HG02981 (cell line): ENCODE results near the gene RBL2.

Source experiments
- ATAC-seq: cut with Tn5 transposase; IDR thresholded peaks from one replicate; pipeline ENCODE4 v1.9.1; 2021; ENCODE audit warnings: mild to moderate bottlenecking, moderate library complexity; ENCODE audit not compliant: unreplicated experiment

Gene RBL2

DNA sequence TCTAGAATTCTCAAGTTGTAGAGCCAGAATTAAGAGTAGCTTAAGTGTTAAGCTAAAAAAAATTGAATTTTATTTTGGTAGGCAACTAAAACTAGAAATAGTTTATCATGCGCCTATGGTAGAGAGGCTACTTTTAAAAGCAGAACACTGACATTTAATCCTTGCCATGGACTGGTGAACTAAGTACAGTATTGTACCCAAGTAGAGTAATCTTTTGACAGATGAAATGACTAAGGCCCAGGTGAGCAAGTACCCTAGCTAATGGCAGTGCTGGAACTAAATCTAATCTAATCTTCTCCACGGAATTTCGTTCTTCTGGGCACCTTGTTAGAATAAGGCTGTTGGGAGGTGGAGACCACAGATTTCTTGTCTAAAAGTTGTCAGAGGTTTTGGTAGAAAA lies 11.8 kb downstream of the RBL2 start:
- ATAC-seq, result no peak

DNA sequence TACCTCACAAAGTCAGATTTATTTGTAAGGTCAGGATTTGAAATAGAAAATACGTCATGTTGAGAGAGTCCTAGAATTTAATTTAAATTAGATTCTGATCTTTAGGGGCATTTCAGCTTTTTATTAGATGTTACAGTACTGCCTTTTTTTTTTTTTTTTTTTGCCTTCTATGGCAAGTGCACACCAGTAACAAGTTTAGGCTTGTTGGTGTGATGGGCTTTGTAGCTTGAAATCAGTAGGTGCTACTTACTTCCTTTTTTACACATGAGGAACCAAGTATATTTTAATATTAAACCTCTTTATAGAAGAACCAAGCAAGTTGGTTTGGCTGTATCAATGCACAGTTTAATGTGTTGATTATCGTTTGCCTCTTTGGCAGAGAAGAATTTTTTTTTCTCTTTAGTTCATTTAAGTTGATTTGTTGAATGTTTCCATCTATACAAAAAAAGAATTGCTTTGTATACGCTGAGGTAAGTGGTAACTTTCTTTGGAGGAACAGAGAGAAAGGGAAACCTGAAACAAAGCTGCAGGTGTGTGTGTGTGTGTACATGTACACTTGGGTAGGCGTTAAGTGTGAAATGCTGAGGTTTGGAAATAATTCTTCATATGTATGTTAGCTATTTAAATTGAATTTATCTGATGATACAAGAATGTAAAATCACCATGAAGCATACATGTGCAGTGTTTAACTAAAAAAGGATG lies 15.7 kb downstream of the RBL2 start:
- ATAC-seq, result no peak

DNA sequence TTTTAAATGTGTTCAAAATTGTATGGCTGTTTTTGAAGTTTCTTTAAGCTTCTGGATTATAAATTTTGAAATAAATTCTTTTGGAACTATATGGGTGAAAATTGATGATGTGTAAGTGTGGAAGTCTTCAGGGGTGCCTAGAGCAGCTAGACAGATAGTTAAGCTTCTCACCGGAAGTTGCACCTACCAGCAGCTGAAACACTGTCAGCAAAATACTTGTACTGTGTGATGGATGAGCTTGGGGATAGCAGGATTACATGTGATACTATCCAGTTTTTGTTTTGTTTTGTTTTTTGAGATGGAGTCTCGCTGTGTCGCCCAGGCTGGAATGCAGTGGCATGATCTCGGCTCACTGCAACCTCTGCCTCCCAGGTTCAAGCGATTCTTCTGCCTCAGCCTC lies 19.7 kb downstream of the RBL2 start:
- ATAC-seq, result no peak

DNA sequence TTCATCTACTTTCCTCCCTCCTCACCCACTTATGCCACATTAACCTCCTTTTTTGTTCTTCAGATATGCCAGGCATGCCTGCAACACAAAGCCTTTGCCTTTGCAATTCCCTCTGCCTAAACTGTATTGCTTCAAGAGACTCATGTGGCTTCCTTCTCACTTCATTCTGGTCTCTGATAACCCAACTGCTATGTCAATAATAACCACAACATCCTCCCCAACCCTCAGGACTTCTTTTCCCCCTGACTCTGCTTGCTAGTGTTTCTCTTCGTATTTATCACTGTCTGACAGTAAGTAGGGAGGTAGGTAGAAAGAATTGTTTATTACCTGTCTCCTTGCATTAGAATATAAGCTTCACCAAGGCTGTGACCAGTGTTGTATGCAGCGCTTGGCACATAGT lies 22.4 kb downstream of the RBL2 start:
- ATAC-seq, result no peak

DNA sequence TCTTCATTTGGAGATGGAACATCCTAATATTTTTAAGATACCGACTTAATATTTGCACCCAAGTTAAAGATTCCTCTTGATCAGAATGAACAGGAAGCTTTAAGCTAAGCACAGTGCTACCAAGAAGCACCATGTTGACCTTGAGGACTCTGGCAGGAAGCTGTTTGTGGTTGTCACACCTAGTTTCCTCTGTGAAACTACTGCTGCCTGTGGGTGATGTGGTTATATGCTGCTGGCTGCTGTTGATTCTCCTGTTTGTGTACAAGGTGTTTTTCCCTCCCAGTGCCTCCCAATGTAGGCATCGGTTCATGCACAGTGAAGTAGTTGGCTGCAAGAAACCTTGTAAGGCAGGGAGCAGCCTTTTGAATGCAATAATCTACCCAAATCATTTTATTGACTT lies 23.4 kb downstream of the RBL2 start:
- peak; percentile 100 for ATAC-seq

DNA sequence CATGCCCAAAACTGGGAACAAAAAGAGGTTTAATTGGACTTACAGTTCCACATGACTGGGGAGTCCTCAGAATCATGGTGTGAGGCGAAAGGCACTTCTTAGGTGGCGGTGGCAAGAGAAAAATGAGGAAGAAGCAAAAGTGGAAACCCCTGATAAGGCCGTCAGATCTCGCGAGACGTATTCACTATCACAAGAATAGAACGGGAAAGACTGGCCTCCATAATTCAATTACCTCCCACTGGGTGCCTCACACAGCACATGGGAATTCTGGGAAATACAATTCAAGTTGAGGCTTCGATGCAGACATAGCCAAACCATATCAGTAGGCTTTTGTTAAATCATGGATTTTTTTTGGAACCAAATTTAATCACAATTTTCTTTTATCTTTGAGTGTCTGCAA lies 24.4 kb downstream of the RBL2 start:
- no peak for ATAC-seq

DNA sequence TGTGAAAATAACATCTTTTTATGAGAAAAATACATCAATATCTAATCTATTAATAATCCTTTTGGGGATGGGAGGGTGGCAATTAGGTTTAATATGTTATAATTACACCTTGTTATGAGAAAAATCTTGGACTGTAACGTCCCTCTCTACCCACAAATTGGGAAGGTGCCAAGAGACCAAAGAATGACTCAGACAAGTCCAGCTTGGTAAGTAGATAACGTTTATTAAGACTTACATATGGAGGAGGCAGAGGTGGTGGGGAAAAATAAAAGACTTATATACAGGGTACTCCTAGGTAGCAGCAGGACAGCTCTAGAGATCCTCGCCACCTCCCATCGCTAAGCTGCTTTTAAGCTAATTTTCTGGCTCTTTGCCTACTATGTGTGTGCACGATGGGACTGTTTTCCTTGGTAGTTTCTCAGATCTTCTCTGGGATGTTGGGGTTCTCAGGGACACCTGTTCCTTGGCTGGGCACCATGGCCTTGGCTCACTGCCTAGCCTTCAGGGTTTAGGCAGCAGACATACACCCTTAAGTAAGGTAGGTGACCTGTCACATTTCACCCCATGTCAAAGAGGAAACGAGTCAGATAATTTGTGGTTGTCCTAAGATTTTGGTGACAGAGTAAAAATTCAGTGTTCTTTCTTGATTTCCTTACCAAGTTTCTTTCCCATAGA lies 31.5 kb downstream of the RBL2 start:
- ATAC-seq, result no peak

DNA sequence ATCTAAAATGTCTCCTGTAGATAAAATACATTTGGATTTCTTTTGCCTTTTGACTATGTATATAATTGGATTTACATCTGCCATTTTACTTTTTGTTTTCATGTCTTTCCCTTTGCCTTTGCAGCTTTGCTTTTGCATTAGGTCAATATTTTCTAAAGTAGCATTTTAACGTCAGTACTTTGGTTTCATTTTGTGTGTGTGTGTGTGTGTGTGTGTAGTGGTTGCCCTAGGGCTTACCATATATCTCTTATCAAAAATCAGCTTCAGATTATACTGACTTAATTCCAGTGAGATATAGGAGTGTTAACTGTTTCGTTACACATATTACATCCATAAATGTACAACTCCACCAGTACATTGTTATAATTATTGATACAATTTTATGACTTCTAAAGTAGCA lies 42.6 kb downstream of the RBL2 start:
- ATAC-seq, result no peak

DNA sequence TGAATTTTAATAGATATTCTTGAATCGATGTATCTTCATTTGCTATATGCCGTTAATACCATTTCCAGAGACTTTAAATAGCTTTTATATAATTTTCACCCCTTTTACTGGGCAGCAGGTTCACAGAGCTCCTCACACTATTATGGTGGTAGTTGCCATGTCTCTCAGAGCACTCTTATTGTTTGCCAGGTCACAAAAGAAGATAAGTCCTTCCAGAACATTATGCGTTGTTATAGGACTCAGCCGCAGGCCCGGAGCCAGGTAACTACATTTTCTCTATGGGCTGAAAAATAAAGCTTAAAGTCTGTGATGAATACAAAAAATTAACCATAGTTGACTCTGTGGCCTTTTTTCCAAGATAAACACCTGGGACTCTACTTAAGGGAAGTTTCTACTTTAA lies 44.7 kb downstream of the RBL2 start:
- no peak for ATAC-seq

DNA sequence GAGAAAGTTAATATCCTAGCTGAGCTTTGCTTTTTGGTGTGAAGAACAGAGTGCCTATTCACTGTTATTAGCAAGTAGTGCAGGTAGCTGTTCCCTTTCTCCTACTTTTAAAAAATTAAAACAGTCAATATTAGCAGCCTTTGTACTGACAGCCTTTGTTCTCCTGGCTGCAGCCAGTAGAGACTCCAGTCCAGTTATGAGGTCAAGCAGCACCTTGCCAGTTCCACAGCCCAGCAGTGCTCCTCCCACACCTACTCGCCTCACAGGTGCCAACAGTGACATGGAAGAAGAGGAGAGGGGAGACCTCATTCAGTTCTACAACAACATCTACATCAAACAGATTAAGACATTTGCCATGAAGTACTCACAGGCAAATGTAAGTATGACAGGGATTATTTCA lies 46.1 kb downstream of the RBL2 start:
- ATAC-seq, result no peak

DNA sequence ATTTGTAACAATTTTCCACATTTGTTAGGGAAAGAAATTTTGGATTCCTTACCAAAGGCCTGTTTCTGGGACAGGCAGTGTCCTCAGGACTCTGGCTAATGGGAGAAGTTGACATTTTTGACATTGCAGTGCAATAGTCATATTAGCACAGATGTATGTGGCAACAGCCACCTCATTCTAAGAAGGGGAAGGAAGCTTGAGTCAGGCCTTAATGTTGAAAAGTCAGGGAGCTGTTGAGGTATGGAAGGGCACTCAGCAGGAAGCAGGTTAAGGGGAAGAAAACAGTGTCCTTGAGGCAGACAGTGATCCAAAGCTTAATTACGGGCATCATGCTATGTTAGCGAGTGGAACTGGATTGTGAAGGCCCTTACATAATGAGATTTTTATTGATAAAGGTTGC lies 47.9 kb downstream of the RBL2 start:
- no peak for ATAC-seq

DNA sequence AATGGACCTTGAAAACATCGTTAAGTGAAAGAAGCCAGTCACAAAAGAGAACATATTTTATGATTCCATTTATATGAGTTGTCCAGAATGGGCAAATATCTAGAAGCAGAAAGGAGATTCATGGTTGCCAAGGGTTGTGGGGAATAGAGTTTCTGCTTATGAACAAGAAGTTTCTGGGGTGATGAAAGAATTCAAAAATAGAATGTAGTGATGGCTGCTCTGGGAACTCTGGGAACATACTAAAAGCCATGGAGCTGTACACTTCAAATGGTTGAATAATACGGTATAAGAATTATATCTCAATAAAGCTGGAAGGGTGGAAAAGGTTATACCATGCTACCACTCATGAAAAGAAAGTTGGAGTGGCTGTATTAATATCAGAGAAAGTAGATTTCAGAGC lies 50.3 kb downstream of the RBL2 start:
- no peak for ATAC-seq

DNA sequence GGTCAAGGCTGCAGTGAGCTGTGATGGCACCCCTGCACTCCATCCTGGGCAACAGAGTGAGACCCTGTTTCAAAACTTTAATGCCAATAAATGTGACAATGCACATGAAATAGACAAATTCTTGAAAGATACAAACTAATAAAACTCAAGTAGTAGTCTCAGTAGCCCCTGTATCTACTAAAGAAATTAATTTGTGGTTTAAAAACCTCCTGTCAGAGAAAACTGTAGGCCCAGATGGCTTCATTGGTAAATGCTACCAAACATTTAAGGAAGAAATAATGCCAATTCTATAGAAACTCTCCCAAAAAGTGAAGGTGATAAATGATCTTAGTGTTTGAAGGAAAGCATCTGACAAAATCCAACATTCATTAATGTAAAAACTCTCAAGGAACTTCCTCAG lies 52.0 kb downstream of the RBL2 start:
- no peak for ATAC-seq

DNA sequence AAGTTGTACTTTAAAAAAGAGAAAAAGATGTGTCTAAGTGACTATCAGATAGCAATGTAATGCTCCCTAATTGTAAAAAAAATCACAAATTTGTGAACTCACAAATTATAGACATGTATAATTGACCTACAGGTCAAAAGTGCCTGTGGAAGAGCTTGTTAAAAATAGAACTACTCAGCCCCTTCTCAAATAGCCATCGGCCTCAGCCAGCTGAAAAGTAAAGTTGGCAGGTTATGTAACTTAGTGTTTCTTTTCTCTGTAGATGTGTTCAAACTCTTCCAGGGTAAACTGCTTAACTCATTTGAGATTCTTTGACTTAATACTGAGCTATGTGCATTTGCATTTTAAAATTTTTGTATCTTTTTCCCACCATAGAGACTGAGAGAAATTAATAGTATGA lies 55.5 kb downstream of the RBL2 start:
- no peak for ATAC-seq

DNA sequence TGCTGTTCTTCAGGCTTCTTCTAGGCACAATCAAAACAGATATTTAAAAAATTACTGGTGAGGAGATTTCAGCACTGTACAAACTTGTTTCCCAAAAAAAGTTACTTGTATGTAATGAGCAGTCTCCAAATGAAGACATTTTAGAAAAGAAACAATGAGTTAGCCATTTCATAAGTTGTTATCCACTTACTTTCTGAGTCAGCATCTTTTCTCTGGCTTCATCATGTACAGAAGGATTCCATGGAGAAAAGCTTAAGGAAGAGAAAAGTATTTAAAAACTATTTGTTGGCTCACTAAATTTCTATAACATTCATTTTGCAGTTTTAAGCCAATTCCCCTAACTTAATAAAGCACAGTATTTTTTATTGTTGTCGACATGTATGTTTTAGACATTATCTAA lies 58.2 kb downstream of the RBL2 start:
- ATAC-seq, result no peak

DNA sequence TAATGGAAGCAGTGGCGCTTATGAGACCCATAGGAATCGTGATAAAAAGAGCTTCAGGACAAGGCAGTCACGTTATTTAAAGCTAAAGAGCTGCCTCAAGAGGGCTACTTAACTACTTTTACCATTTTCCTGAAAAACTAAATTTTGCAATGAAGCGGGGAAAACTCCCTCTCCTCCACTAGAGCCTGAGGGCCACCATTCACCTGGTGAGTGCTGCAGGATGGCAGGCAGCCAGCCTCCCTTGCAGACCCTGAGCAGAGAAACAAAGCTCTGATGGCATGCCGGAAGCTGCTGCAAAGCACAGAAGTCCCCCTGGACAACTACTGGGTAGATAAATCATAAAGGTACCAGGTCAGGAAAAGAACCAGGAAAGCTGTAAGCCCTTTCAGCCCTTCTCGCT lies 60.4 kb downstream of the RBL2 start:
- ATAC-seq, result no peak

DNA sequence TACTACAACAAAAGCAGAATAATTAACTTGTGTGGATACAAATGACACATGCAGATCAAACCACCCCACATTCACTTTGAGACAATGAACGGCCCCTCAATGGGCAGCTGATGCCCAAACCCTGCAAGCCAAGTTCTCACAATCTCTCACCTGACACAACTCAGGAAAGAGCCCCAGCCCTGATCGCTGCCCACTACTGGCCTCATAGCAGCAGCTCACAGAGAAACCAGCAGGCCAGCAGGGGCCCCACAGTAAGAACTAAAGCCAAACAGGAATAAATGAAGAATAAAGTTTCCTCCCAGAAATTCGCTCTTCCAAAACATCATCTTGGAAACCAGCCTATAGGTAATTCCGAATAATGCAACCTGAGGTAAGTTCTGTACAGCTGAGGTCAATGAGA lies 61.1 kb downstream of the RBL2 start:
- ATAC-seq, result no peak

DNA sequence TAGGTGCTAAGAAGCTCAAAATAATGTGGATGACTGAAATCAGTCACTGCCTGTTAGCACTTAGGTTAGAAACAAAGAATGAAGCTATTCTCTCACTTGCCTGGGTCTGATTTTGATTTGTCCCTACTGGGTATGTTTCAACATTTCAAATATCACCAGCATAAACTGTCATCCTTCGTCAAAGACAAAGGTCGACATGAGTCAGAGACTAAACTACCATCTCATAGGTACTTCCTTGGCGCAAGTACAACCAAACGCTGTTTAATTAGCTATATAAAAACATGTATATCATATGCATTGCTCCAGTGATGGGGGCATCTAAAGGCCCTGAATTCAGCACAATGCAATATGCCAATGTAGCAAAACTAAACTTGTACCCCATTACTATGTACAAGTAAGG lies 64.7 kb downstream of the RBL2 start:
- no peak for ATAC-seq

DNA sequence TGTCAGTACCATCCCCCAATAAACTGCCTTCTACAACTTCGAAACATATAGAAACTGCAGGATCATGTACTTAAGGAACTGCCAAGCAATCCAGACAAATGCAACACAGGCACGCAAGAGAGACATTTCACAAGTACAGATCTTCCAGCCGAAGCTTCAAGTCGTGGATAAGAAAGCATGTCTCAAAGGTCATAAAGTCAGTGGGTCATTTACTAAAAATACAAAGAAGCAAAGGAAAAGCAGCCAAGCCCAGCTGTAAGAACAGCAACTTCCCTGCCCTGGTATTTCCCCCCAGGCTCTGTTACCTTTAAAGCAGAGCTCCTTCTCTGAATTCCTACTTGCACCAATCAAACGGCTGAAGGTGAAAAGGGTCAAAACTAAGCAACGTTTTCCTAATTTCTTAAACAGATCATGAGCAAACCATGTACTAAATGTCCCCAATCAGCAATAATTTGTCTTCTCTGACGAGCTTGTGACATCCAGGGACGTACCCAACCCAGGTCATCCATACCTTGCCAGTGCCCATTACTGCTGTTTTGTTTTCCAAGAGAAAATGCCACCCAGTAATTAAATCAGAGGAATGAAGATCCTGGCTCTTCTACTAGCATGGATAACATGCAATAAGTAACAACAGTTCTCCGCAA lies 67.1 kb downstream of the RBL2 start:
- ATAC-seq, result no peak

DNA sequence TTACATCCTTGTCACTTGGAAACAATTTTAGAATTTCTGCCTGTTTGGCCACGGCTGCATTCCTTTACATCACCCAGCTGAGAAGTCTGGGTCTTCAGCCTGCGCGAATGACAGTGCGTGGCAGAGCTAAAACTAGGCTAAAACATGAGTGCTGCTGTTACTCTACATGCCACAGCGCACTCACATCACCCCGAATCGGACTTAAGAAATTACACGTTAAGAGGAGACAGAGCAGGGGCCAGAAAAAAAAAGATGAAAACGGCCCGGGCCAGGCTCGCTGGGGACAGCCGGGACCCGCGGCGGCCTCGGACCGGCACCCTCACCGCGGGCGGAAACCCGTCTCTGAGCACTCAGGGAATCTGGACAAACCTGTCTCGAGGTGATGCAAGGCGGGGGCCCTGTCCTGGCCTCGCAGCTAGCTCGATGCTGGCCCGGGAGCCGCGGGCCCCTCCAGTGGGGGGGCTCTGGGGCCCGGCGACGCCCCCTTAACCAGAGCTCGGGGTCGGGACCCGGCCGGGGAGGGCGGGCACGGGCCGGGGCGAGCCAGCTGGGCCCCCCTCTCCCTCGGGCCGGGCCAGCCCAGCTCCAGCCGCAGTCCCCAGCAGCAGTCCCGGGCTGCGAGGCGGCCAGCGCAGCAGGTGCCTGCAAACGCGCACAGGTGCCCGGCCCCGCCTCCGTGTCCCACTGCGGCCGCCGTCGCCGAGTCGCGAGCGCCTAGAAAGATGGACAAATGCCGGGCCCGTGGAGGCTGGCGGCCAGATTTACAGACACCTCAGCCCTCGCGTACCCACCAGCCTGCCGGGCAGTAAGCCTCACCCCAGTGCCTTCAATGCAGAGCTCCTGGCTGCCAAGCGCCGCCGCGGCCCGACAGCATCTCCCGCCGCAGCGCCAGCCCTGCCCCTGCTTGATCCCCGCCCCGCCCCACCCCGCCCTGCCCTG lies 68.3 kb downstream of the RBL2 start, which contains the start of gene AKTIP:
TSS of gene AKTIP (minus strand) at position 879 of the 939 bp plus-strand sequence. CDS start 2,950 bp downstream, outside the sequence.
- peak; percentile 27 for ATAC-seq

DNA sequence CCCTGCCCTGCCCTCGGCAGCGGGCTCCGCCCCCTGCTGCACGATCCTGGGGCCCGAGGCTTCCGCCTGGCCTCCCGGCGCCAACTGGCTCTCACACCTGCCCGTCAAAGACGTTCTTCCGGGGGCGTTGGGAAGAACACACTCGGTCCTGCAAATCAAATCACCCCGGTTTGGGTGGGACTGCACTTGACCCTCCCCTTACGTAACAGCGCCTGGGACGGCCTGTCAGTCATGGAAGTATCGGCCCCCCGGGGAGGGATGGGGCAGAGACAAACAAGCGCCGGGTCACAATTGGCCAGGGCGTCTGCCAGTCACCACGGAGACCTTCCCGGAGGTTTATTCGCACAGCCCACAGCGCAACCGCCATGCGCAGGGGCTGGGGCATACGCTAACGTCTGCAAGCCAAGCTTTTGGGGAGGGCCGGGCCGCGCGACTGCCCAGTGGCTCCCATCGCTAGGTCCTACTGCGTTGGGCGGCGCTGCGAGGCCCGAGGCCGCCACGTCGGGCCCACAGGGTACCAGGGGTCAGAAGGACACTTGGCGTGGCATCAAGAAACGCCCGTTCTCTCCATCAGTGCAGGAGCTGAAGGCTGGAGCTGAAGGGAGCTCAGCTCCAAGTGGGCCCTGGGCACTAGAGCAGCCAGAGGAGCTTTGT lies 69.1 kb downstream of the RBL2 start:
- ATAC-seq, result peak; percentile 95
